ENCODE data around the gene IFNA5.

Gene IFNA5

DNA sequence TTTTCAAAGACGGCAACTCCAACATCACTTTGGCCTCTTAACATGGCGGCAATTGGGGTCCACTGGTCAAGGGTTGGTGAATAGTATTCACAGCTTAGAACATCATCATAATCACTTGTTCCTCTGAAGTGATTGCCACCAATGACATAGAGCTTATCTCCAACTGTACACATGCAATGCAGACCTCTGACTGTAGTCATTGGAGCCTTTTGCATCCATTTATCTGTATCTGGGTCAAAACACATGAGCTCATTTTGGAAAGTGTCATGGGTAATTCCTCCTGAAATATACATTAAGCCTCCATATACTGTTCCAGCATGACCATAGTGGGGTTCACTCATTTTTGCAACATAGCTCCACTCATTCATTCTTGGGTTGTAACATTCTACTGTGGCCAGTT is 28.1 kb upstream of the IFNA5 start:
- TF ChIP-seq, protein P1, sequence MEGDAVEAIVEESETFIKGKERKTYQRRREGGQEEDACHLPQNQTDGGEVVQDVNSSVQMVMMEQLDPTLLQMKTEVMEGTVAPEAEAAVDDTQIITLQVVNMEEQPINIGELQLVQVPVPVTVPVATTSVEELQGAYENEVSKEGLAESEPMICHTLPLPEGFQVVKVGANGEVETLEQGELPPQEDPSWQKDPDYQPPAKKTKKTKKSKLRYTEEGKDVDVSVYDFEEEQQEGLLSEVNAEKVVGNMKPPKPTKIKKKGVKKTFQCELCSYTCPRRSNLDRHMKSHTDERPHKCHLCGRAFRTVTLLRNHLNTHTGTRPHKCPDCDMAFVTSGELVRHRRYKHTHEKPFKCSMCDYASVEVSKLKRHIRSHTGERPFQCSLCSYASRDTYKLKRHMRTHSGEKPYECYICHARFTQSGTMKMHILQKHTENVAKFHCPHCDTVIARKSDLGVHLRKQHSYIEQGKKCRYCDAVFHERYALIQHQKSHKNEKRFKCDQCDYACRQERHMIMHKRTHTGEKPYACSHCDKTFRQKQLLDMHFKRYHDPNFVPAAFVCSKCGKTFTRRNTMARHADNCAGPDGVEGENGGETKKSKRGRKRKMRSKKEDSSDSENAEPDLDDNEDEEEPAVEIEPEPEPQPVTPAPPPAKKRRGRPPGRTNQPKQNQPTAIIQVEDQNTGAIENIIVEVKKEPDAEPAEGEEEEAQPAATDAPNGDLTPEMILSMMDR (IDR thresholded peaks at IDR 0.05; ENCODE audit: insufficient read depth, low read depth, low read length, missing control alignments) = no peak
- H3K4me3 ChIP-seq (ENCODE audit: low read length) = no peak overlapping the region
- no peak for DNase-seq (ENCODE audit: low read depth)

DNA sequence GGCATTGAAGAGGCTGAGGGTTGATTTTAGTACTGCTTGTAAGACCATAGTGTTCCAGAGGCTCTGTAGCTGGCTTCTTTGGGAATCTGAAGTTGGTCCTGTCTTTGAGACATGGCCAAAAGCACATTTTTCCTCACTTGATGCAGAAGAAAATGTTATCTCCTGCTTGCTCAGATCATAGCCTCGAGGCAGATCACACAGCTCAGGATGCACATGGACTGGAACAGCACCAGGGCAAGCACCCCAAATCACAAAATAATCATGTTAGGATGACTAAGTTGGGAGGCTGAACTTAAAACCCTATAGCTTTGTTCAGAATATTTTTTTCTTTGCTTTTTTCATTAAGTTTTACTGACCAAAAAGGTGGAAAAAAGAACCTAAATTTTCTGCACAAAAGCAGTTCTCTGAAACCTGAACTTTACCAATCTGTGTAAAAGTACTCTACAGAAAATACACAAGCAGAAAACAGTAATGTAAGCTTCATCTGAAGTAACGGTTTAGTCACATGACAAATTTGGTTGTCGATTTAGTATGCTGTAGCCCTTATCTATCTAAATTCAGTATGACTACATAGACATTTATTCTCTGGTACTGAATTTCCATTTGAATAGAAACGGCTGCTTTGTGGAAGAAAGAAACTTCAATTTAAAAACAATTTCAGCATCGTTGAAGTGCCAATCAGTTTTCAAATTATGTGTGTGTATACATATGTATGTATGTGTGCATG is 26.7 kb upstream of the IFNA5 start:
- TF ChIP-seq, protein P1 (IDR thresholded peaks at IDR 0.05; ENCODE audit: insufficient read depth, low read depth, low read length, missing control alignments) = no peak
- no peak overlapping the region for H3K4me3 ChIP-seq (ENCODE audit: low read length)
- DNase-seq (ENCODE audit: low read depth) = no peak

DNA sequence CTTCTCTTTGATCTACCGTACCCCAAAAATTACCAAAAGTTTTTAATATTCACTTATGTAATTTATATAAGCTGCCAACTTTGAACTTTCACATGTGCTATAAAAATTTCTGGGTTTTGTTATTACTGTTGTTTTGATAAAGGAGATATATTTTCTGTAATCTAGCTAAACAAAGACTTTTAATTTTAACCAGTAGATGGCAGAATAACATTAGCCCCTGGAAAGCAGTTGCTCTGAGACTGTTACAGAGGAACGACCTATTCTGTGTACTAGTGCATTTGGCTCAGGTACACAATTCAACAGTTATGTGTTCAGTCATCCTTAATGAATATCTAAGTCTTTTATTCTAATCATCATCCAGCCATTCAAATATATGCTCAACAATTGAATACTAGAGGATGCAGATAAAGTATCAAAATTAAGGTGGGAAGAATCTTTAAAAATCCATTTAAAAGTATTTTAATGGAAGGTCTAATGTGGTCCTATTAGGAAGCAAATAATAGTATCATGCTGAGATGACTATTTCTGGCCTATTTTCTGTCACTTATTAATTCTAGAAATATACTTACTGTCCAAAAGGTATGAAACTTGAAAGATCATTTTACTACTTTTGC is 21.5 kb upstream of the IFNA5 start:
- DNase-seq (ENCODE audit: low read depth) = peak; percentile 54
- H3K4me3 ChIP-seq (ENCODE audit: low read length) = no peak overlapping the region
- TF ChIP-seq, protein P1 (IDR thresholded peaks at IDR 0.05; ENCODE audit: insufficient read depth, low read depth, low read length, missing control alignments) = peak; percentile 66

GRCh38 chr9:21324047-21324446 is 18.9 kb upstream of the IFNA5 start:
- DNase-seq (ENCODE audit: low read depth) = no peak
- no peak overlapping the region for H3K4me3 ChIP-seq (ENCODE audit: low read length)
- TF ChIP-seq, protein P1 (IDR thresholded peaks at IDR 0.05; ENCODE audit: insufficient read depth, low read depth, low read length, missing control alignments) = no peak

DNA sequence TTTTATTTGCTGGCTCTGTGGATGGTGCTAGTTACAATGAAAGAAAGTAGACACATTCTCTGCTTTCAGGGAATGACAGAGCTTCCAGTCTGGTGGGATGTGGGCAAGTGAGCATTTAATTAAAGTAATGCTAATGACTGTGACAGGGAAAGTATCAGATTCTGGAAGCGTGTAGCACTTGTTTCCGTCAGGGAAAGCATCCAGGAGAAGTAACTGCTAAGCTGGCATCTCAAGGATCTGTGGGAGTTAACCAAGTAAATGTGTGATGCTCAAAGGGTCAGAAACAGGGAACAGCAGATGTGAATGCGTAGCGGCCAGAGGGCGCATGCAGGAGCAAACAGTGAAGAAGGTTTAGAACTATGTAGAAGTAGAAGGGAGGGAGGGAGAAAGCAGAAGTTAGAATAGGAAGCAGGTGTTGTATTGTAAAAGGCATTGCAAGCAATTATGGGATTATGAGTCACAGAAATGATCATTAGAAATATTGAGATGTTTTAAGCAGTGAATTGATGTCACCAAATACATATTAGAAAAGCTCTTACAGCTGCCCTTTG is 17.9 kb upstream of the IFNA5 start:
- DNase-seq (ENCODE audit: low read depth) = no peak
- TF ChIP-seq, protein P1 (IDR thresholded peaks at IDR 0.05; ENCODE audit: insufficient read depth, low read depth, low read length, missing control alignments) = no peak
- H3K4me3 ChIP-seq (ENCODE audit: low read length) = no peak overlapping the region

- TF ChIP-seq, protein P1 (IDR thresholded peaks at IDR 0.05; ENCODE audit: insufficient read depth, low read depth, low read length, missing control alignments) = no peak
- DNase-seq (ENCODE audit: low read depth) = no peak
- H3K4me3 ChIP-seq (ENCODE audit: low read length) = no peak overlapping the region
Observed at GRCh38 chr9:21320465-21320864, 15.4 kb upstream of the IFNA5 start.
